ENCODE measurements around the gene BMP5.

BMP5 gene

DNA sequence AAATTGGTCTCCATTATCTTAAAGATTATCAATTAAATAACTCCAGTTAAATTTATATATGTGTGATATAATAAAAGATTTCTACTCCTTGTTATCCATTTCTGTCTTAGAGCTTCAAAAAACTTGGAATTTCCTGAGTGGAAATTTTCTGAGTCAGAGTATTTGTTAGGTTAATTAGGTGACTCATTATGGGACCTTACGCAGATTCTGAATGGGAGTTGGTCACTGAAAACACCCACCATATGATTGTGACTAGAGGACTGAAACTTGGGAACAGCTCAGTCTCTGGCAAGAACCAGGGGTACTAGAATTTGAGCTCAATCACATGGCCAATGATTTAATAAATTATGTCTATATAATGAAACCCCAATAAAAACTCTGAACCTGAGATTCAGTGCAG lies 171.0 kb downstream of the BMP5 start:
- DNase-seq: no peak

All from NCI-H2029 treated with DMSO at 0.1 percent for 48 hours (cell line).